OCI-M2 (cell line): ENCODE data around the gene GALNT1.

Experiments used
- DNase-seq: peaks from one replicate; lab custom pipeline; 2025; ENCODE audit not compliant: unreplicated experiment; lab: John Stamatoyannopoulos, UW

The GALNT1 gene

GRCh38 chr18:35749701-35750100 is 168.2 kb downstream of the GALNT1 start:
- DNase-seq: no peak

GRCh38 chr18:35750929-35751328 is 169.4 kb downstream of the GALNT1 start:
- DNase-seq: no peak

- DNase-seq: no peak
These were observed 171.9 kb downstream of the GALNT1 start for GRCh38 chr18:35753306-35753910.

- no peak for DNase-seq
These were observed 172.9 kb downstream of the GALNT1 start for GRCh38 chr18:35754464-35754863.

- no peak for DNase-seq
These were observed 173.8 kb downstream of the GALNT1 start for GRCh38 chr18:35755369-35755768.

GRCh38 chr18:35756506-35757117 is 175.1 kb downstream of the GALNT1 start:
- peak; percentile 4 for DNase-seq
